HepG2 (cell line): ENCODE data around the gene SLIRP. TPM values are rescaled to one million over a fixed set of nuclear protein-coding genes. Genes with fewer than 3 reads are reported as not detected.

Experiments used
- ELF3 ChIP-seq: IDR thresholded peaks from 2 replicates; pipeline ENCODE4 v1.6.1; 2016; ENCODE audit warnings: missing genetic modification reagents, missing compliant biosample characterization
- KDM1A ChIP-seq: IDR thresholded peaks from 2 replicates; pipeline ENCODE4 v1.6.1; 2016; ENCODE audit warnings: missing compliant biosample characterization
- KLF12 ChIP-seq: sonication (generic); formaldehyde crosslinking; IDR thresholded peaks from 2 replicates; pipeline ENCODE4 v1.4.0; 2020; ENCODE audit warnings: missing genetic modification reagents, borderline replicate concordance
- KLF16 ChIP-seq, 2 experiments: sonication (generic) in 1 of 2; formaldehyde crosslinking in 1 of 2; IDR thresholded peaks; 2 replicates each; pipeline versions ENCODE4 v1.6.1 to v1.8.0; 2016 to 2023; ENCODE audit warnings: missing genetic modification reagents in 2 of 2, missing compliant biosample characterization in 1 of 2
- MTF1 ChIP-seq: sonication (generic); formaldehyde crosslinking; IDR thresholded peaks from 2 replicates; pipeline ENCODE4 v1.5.0; 2020; ENCODE audit warnings: missing genetic modification reagents
- NCOA1 ChIP-seq: sonication (generic); formaldehyde crosslinking; IDR thresholded peaks from 2 replicates; pipeline ENCODE4 v1.9.0; 2021; ENCODE audit warnings: missing genetic modification reagents
- PHF20 ChIP-seq: sonication (generic); formaldehyde crosslinking; IDR thresholded peaks from 2 replicates; pipeline ENCODE4 v1.5.0; 2020; ENCODE audit warnings: mild to moderate bottlenecking, missing genetic modification reagents
- RORA ChIP-seq: sonication (generic); formaldehyde crosslinking; IDR thresholded peaks from 2 replicates; pipeline ENCODE4 v1.5.0; 2020; ENCODE audit warnings: mild to moderate bottlenecking, missing genetic modification reagents, moderate library complexity
- SETDB1 ChIP-seq: sonication (generic); formaldehyde crosslinking; IDR thresholded peaks from 2 replicates; pipeline ENCODE4 v1.5.1; 2020; ENCODE audit warnings: missing genetic modification reagents, mild to moderate bottlenecking, borderline replicate concordance
- SOX5 ChIP-seq: IDR thresholded peaks from 2 replicates; pipeline ENCODE4 v1.6.1; 2016; ENCODE audit warnings: borderline replicate concordance
- SPEN ChIP-seq: sonication (generic); formaldehyde crosslinking; IDR thresholded peaks from 2 replicates; pipeline ENCODE4 v1.5.1; 2020; ENCODE audit warnings: low read depth, mild to moderate bottlenecking, missing genetic modification reagents
- ZGPAT ChIP-seq: IDR thresholded peaks from 2 replicates; pipeline ENCODE4 v1.6.1; 2016; ENCODE audit warnings: mild to moderate bottlenecking
- ZNF263 ChIP-seq: sonication (generic); formaldehyde crosslinking; IDR thresholded peaks from 2 replicates; pipeline ENCODE4 v1.4.0; 2020; ENCODE audit warnings: missing genetic modification reagents
- ZNF329 ChIP-seq: sonication (generic); formaldehyde crosslinking; IDR thresholded peaks from 2 replicates; pipeline ENCODE4 v1.9.0; 2021; ENCODE audit warnings: low read depth, mild to moderate bottlenecking, missing genetic modification reagents
- ZNF564 ChIP-seq: sonication (generic); formaldehyde crosslinking; IDR thresholded peaks from 2 replicates; pipeline ENCODE4 v1.8.1; 2023; ENCODE audit warnings: mild to moderate bottlenecking, missing genetic modification reagents
- ZNF615 ChIP-seq: sonication (generic); formaldehyde crosslinking; IDR thresholded peaks from 2 replicates; pipeline ENCODE4 v1.5.0; 2020; ENCODE audit warnings: mild to moderate bottlenecking, missing genetic modification reagents, borderline replicate concordance
- ZNF749 ChIP-seq: sonication (generic); formaldehyde crosslinking; IDR thresholded peaks from 2 replicates; pipeline ENCODE4 v1.8.0; 2022; ENCODE audit warnings: mild to moderate bottlenecking, missing genetic modification reagents, moderate library complexity, borderline replicate concordance
- ZNF850 ChIP-seq: sonication (generic); formaldehyde crosslinking; conservative IDR thresholded peaks from 2 replicates; pipeline ENCODE4 v1.9.0; 2021; ENCODE audit warnings: mild to moderate bottlenecking, missing genetic modification reagents
- ZZZ3 ChIP-seq: sonication (generic); formaldehyde crosslinking; IDR thresholded peaks from 2 replicates; pipeline ENCODE4 v1.4.0; 2020; ENCODE audit warnings: missing genetic modification reagents, mild to moderate bottlenecking, borderline replicate concordance
- polyA plus RNA-seq, 8 experiments: library from polyadenylated mRNA; depleted of rRNA in 3 of 8; stranded (reverse) in 7 of 8; unstranded in 1 of 8; fragments of >200 nt; fragmentation: Illumina TruSeq in 4 of 8; extraction: Trizol in 4 of 8; gene quantifications; 2 replicates each; pipeline versions ENCODE4 v1.2.1 to v1.2.3, GENCODE V29; 2011 to 2016; ENCODE audit warnings: low read depth in 4 of 8, missing spikeins in 1 of 8, mixed read lengths in 1 of 8; ENCODE audit not compliant: insufficient read depth in 1 of 8
- total RNA-seq, 5 experiments: library from RNA; depleted of rRNA; stranded (reverse); fragments of >200 nt; fragmentation: Illumina TruSeq; extraction: Trizol; gene quantifications; 2 replicates each; pipeline ENCODE4 v1.2.3, GENCODE V29; 2016; ENCODE audit warnings: low read depth in 1 of 5
- TF ChIP-seq, protein P1 (sequence below): sonication (generic); formaldehyde crosslinking; IDR thresholded peaks from 2 replicates; pipeline ENCODE4 v1.8.1; 2022; ENCODE audit warnings: mild to moderate bottlenecking, missing genetic modification reagents
- TF ChIP-seq, protein P2 (sequence below): sonication (generic); formaldehyde crosslinking; conservative IDR thresholded peaks from 2 replicates; pipeline ENCODE4 v1.8.0; 2022; ENCODE audit warnings: missing genetic modification reagents
- TF ChIP-seq, protein P3 (sequence below): fragments of 450-650 bp; IDR thresholded peaks from 2 replicates; pipeline ENCODE4 v1.6.1; 2017
- TF ChIP-seq, protein P4 (sequence below): sonication (generic); formaldehyde crosslinking; IDR thresholded peaks from 2 replicates; pipeline ENCODE4 v1.4.0; 2020; ENCODE audit warnings: missing genetic modification reagents

Gene SLIRP
- total and polyA plus RNA-seq, 2 of the 13 experiments (the other 11 are each of a cell fraction or from before 2014, with no cell fraction given) = 281 to 548 TPM

DNA sequence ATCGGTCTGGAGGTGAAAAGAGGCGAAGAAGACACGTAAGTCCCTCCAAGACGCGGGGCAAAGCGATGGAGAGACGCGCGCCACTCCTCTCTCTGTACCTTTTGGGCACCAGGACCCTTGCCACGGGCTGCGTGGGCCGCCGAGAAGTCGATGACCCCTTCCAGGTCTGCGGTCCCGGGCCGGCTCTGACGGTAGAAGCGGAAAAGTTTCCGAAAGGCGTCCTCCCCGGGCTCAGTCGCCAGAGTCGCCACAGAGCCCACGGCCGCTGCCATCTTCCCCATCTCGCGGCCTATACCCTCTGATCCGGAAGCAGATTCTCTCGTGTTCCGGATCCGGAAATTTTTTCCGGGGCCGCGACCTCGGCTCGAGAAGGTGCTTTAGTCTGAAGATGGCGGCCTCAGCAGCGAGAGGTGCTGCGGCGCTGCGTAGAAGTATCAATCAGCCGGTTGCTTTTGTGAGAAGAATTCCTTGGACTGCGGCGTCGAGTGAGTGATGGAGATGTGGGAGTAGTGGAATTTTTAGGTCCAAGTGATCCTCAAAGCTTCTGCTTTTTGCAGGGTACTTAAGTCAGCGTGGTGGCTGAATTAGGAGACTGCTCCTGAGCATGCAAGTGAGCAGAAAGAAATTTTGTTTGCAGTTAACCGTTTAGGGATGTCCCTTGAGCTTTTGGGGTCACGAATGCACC is at the start of gene SLIRP, which contains the start of gene ALKBH1 (continued):
- TF ChIP-seq, protein P1, sequence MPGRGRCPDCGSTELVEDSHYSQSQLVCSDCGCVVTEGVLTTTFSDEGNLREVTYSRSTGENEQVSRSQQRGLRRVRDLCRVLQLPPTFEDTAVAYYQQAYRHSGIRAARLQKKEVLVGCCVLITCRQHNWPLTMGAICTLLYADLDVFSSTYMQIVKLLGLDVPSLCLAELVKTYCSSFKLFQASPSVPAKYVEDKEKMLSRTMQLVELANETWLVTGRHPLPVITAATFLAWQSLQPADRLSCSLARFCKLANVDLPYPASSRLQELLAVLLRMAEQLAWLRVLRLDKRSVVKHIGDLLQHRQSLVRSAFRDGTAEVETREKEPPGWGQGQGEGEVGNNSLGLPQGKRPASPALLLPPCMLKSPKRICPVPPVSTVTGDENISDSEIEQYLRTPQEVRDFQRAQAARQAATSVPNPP (CRISPR knock-in tag) = 0 out of 2 replicates have a peak, but pooled peaks have one; percentile 55
- no peak for TF ChIP-seq ZNF564
- TF ChIP-seq SOX5 (CRISPR knock-in tag) = peak; percentile 31; the same call in 1 of the 2 replicates
- no peak for TF ChIP-seq ZNF329
- TF ChIP-seq, protein P2, sequence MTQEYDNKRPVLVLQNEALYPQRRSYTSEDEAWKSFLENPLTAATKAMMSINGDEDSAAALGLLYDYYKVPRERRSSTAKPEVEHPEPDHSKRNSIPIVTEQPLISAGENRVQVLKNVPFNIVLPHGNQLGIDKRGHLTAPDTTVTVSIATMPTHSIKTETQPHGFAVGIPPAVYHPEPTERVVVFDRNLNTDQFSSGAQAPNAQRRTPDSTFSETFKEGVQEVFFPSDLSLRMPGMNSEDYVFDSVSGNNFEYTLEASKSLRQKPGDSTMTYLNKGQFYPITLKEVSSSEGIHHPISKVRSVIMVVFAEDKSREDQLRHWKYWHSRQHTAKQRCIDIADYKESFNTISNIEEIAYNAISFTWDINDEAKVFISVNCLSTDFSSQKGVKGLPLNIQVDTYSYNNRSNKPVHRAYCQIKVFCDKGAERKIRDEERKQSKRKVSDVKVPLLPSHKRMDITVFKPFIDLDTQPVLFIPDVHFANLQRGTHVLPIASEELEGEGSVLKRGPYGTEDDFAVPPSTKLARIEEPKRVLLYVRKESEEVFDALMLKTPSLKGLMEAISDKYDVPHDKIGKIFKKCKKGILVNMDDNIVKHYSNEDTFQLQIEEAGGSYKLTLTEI (CRISPR knock-in tag) = no peak
- TF ChIP-seq SETDB1 (CRISPR knock-in tag) = no peak
- TF ChIP-seq PHF20 (CRISPR knock-in tag) = peak; percentile 98
- peak; percentile 80 for TF ChIP-seq ELF3
- peak; percentile 85; the same call in 1 of the 2 replicates for TF ChIP-seq ZNF615 (CRISPR knock-in tag)
- 0 out of 2 replicates have a peak, but pooled peaks have one; percentile 60 for TF ChIP-seq KLF12 (CRISPR knock-in tag)
- peak in 1 of 2 experiments; percentile 82; a peak in 2 of 4 replicates for TF ChIP-seq KLF16 (CRISPR knock-in tag; IDR thresholded peaks at IDR 0.05)
- peak; percentile 86 for TF ChIP-seq ZGPAT (CRISPR knock-in tag)
- TF ChIP-seq MTF1 = no peak
- TF ChIP-seq ZNF850 = peak; percentile 26; the same call in 1 of the 2 replicates
- no peak for TF ChIP-seq KDM1A (CRISPR knock-in tag)
- no peak for TF ChIP-seq ZZZ3 (CRISPR knock-in tag)
- TF ChIP-seq NCOA1 = peak; percentile 72; the same call in 1 of the 2 replicates
- TF ChIP-seq ZNF749 (CRISPR knock-in tag) = peak; percentile 47; the same call in 1 of the 2 replicates
- TF ChIP-seq, protein P3, sequence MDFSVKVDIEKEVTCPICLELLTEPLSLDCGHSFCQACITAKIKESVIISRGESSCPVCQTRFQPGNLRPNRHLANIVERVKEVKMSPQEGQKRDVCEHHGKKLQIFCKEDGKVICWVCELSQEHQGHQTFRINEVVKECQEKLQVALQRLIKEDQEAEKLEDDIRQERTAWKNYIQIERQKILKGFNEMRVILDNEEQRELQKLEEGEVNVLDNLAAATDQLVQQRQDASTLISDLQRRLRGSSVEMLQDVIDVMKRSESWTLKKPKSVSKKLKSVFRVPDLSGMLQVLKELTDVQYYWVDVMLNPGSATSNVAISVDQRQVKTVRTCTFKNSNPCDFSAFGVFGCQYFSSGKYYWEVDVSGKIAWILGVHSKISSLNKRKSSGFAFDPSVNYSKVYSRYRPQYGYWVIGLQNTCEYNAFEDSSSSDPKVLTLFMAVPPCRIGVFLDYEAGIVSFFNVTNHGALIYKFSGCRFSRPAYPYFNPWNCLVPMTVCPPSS = no peak
- peak; percentile 24; the same call in 1 of the 2 replicates for TF ChIP-seq ZNF263
- TF ChIP-seq RORA = 0 out of 2 replicates have a peak, but pooled peaks have one; percentile 44
- TF ChIP-seq SPEN (CRISPR knock-in tag) = no peak
- TF ChIP-seq, protein P4, sequence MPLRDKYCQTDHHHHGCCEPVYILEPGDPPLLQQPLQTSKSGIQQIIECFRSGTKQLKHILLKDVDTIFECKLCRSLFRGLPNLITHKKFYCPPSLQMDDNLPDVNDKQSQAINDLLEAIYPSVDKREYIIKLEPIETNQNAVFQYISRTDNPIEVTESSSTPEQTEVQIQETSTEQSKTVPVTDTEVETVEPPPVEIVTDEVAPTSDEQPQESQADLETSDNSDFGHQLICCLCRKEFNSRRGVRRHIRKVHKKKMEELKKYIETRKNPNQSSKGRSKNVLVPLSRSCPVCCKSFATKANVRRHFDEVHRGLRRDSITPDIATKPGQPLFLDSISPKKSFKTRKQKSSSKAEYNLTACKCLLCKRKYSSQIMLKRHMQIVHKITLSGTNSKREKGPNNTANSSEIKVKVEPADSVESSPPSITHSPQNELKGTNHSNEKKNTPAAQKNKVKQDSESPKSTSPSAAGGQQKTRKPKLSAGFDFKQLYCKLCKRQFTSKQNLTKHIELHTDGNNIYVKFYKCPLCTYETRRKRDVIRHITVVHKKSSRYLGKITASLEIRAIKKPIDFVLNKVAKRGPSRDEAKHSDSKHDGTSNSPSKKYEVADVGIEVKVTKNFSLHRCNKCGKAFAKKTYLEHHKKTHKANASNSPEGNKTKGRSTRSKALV (CRISPR knock-in tag) = peak; percentile 59; the same call in 1 of the 2 replicates
